ENCODE measurements around the gene CD74. TPM values are rescaled to one million over a fixed set of nuclear protein-coding genes. Genes with fewer than 3 reads are reported as not detected.

The CD74 gene
- total RNA-seq, 1 donor from 2014 or later = 15.7 TPM

DNA sequence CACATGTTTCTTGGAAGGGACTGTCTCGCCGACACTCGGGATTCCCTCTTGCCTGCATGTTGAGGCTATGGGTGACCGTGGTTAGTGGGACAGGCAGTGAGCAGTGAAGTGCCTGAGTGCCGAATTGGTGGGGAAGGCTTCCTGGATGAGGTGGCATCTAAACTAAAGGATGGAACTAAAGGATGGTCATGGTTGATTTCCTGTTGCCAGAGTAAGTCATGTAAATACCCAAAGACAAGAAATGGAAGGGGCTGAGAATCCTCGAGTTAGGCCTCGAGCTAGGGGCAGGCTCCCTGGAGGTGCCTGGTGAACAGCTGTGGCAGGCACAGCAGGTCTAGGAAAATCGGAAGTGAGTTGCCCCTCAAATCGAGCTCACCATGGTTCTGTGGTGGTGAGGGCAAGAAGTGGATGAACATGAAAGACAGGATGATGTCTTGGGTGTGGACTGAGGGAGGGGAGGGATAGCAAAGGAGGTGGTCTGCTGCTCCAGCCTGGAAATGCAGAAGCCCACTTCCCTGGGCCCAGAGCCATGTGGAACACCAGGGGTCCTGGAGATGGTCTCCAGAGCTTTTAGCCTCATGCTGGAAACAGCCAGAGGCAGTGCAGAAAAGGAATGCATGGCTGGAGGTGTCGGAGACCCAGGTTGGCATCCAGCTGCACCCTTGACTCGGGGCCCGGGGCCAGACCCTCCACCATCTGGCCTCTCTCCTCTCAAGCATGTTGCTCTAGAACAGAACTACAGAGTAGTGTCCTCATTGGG lies 12.2 kb downstream of the CD74 start:
- Histone ChIP-seq H3K79me2 (ENCODE audit: insufficient read depth, low read length) (no peaks in the 10 kb centered on the region), H3K4me2 (ENCODE audit: low read length) (no peak overlapping the region), H3K4me1 (ENCODE audit: insufficient read depth, low read length) (no peaks in the 10 kb centered on the region), H3K27ac (ENCODE audit: low read depth, low read length) (no peak overlapping the region), H4K20me1 (ENCODE audit: insufficient read depth, low read length) (no peaks in the 10 kb centered on the region), H3K9ac (ENCODE audit: low read length) (no peak overlapping the region), H3K36me3 (ENCODE audit: insufficient read depth, low read length) (peaks cover 12% of the 10 kb centered on the region), H2AFZ (ENCODE audit: low read depth, low read length) (no peak overlapping the region), H3K4me3 (ENCODE audit: insufficient read depth, low read depth, low read length) (no peak overlapping the region), H3K9me3 (ENCODE audit: insufficient read depth, low read depth, low read length) (no peaks in the 10 kb centered on the region), H3K27me3 (ENCODE audit: insufficient read depth, low read length) (no peaks in the 10 kb centered on the region)
- H3K4me1 Mint-ChIP-seq (ENCODE audit: low read depth, unreplicated experiment) = peaks cover 14% of the 10 kb centered on the region
- H3K4me3 Mint-ChIP-seq (ENCODE audit: unreplicated experiment) = no peak overlapping the region
- peaks cover 2% of the 10 kb centered on the region for H3K27me3 Mint-ChIP-seq (ENCODE audit: low read depth, unreplicated experiment)
- H3K36me3 Mint-ChIP-seq (ENCODE audit: low read depth, unreplicated experiment) = peaks cover 49% of the 10 kb centered on the region
- H3K27ac Mint-ChIP-seq (ENCODE audit: unreplicated experiment) = peak overlapping the region; percentile 86
- no peak for FAIRE-seq
- TF ChIP-seq EZH2 (IDR thresholded peaks at IDR 0.05; ENCODE audit: insufficient read depth, low read length) = no peak
- TF ChIP-seq, protein P1, sequence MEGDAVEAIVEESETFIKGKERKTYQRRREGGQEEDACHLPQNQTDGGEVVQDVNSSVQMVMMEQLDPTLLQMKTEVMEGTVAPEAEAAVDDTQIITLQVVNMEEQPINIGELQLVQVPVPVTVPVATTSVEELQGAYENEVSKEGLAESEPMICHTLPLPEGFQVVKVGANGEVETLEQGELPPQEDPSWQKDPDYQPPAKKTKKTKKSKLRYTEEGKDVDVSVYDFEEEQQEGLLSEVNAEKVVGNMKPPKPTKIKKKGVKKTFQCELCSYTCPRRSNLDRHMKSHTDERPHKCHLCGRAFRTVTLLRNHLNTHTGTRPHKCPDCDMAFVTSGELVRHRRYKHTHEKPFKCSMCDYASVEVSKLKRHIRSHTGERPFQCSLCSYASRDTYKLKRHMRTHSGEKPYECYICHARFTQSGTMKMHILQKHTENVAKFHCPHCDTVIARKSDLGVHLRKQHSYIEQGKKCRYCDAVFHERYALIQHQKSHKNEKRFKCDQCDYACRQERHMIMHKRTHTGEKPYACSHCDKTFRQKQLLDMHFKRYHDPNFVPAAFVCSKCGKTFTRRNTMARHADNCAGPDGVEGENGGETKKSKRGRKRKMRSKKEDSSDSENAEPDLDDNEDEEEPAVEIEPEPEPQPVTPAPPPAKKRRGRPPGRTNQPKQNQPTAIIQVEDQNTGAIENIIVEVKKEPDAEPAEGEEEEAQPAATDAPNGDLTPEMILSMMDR (IDR thresholded peaks at IDR 0.05; ENCODE audit: insufficient read depth, low read depth, low read length) = no peak
- no peak for DNase-seq (ENCODE audit: low read depth)
- peaks cover 2% of the 10 kb centered on the region for H3K9me3 Mint-ChIP-seq (ENCODE audit: unreplicated experiment)

DNA sequence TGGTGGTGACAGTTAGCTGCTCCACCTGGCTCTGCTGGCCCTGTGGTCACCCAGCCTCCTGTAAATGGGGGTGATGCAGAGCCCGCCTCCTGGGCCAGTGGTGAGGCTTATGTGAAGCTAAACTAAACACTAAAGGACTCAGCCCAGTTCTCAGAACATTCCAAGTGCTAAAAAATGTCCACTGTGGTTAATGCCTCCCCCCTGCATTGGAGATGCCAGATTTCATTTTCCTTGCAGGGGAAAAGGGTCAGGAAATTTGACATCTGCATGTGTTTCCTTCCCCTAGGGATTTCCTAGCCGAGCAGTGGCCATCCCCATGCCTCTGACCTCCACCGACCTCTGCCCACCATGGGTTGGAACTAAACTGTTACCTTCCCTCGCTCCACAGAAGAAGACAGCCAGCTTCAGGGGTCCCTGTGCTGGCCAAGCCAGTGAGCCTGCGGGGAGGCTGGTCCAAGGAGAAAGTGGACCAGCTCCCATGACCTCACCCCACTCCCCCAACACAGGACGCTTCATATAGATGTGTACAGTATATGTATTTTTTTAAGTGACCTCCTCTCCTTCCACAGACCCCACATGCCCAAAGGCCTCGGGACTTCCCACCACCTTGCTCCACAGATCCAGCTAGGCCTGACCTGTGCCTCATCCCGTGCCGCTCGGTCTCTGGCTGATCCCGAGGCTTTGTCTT lies 13.0 kb downstream of the CD74 start:
- H3K27me3 ChIP-seq (ENCODE audit: insufficient read depth, low read length) = no peaks in the 10 kb centered on the region
- Mint-ChIP-seq H3K9me3 (ENCODE audit: unreplicated experiment) (peaks cover 2% of the 10 kb centered on the region), H3K4me3 (ENCODE audit: unreplicated experiment) (no peak overlapping the region), H3K27ac (ENCODE audit: unreplicated experiment) (no peak overlapping the region), H3K4me1 (ENCODE audit: low read depth, unreplicated experiment) (peaks cover 14% of the 10 kb centered on the region), H3K27me3 (ENCODE audit: low read depth, unreplicated experiment) (peaks cover 2% of the 10 kb centered on the region), H3K36me3 (ENCODE audit: low read depth, unreplicated experiment) (peaks cover 53% of the 10 kb centered on the region)
- no peaks in the 10 kb centered on the region for H3K9me3 ChIP-seq (ENCODE audit: insufficient read depth, low read depth, low read length)
- H3K9ac ChIP-seq (ENCODE audit: low read length) = no peak overlapping the region
- H4K20me1 ChIP-seq (ENCODE audit: insufficient read depth, low read length) = no peaks in the 10 kb centered on the region
- no peak overlapping the region for H3K4me3 ChIP-seq (ENCODE audit: insufficient read depth, low read depth, low read length)
- H2AFZ ChIP-seq (ENCODE audit: low read depth, low read length) = no peak overlapping the region
- H3K27ac ChIP-seq (ENCODE audit: low read depth, low read length) = no peak overlapping the region
- H3K79me2 ChIP-seq (ENCODE audit: insufficient read depth, low read length) = no peaks in the 10 kb centered on the region
- FAIRE-seq (no peak), DNase-seq (ENCODE audit: low read depth) (peak; percentile 22)
- peaks cover 16% of the 10 kb centered on the region for H3K36me3 ChIP-seq (ENCODE audit: insufficient read depth, low read length)
- TF ChIP-seq EZH2 (IDR thresholded peaks at IDR 0.05; ENCODE audit: insufficient read depth, low read length) = no peak
- TF ChIP-seq, protein P1 (IDR thresholded peaks at IDR 0.05; ENCODE audit: insufficient read depth, low read depth, low read length) = no peak
- H3K4me2 ChIP-seq (ENCODE audit: low read length) = no peak overlapping the region
- no peaks in the 10 kb centered on the region for H3K4me1 ChIP-seq (ENCODE audit: insufficient read depth, low read length)

Measured in astrocyte (in vitro differentiated cells and primary cell).